Liver (tissue), 9 donors: Measurements from ENCODE around the gene ANP32D. TPM values are rescaled to one million over a fixed set of nuclear protein-coding genes. Genes with fewer than 3 reads are reported as not detected.

ENCODE experiments used
- DNase-seq: peaks from one replicate; pipeline ENCODE4 v3.0.0-alpha.2; 2017; ENCODE audit warnings: low spot score
- H3K27ac ChIP-seq, 2 donors: one replicate each; pipeline ENCODE4 v1.7.0; 2013; ENCODE audit warnings: inconsistent platforms in 2 of 2, low read length in 2 of 2, control low read depth in 1 of 2, low read depth in 1 of 2, mild to moderate bottlenecking in 1 of 2
- H3K27me3 ChIP-seq, 4 donors: one replicate each; pipeline versions ENCODE4 v1.6.1 to v1.7.0; 2013; ENCODE audit warnings: low read length in 3 of 4, inconsistent platforms in 1 of 4, mild to moderate bottlenecking in 1 of 4, moderate library complexity in 1 of 4; ENCODE audit not compliant: control insufficient read depth in 4 of 4, insufficient read depth in 4 of 4
- H3K36me3 ChIP-seq, 4 donors: one replicate each; pipeline versions ENCODE4 v1.6.1 to v1.7.0; 2013; ENCODE audit warnings: low read length in 3 of 4, mild to moderate bottlenecking in 3 of 4, low read depth in 1 of 4, moderate library complexity in 1 of 4; ENCODE audit not compliant: control insufficient read depth in 4 of 4, insufficient read depth in 3 of 4
- H3K4me1 ChIP-seq, 4 donors: one replicate each; pipeline versions ENCODE4 v1.6.1 to v1.7.0; 2013; ENCODE audit warnings: low read length in 3 of 4, mild to moderate bottlenecking in 3 of 4, moderate library complexity in 1 of 4; ENCODE audit not compliant: control insufficient read depth in 4 of 4, insufficient read depth in 4 of 4
- H3K4me3 ChIP-seq, 3 donors: one replicate each; pipeline versions ENCODE4 v1.6.1 to v1.7.0; 2013; ENCODE audit warnings: low read length in 3 of 3, control low read depth in 1 of 3, low read depth in 1 of 3, mild to moderate bottlenecking in 1 of 3
- H3K9ac ChIP-seq, 2 donors: one replicate each; pipeline ENCODE4 v1.7.0; 2013; ENCODE audit warnings: low read length in 2 of 2, mild to moderate bottlenecking in 2 of 2, moderate library complexity in 2 of 2, control low read depth in 1 of 2, low read depth in 1 of 2
- H3K9me3 ChIP-seq, 4 donors: one replicate each; pipeline versions ENCODE4 v1.6.1 to v1.7.0; 2013; ENCODE audit warnings: low read length in 3 of 4; ENCODE audit not compliant: control insufficient read depth in 4 of 4
- ATF3 ChIP-seq: IDR thresholded peaks from 2 replicates; pipeline ENCODE4 v1.6.1; 2016; ENCODE audit warnings: antibody characterized with exemption
- EGR1 ChIP-seq, 2 donors: IDR thresholded peaks; 2 replicates each; pipeline ENCODE4 v1.6.1; 2016 to 2018; ENCODE audit warnings: antibody characterized with exemption in 2 of 2, low read depth in 2 of 2
- FOXA1 ChIP-seq: IDR thresholded peaks from 2 replicates; pipeline ENCODE4 v1.6.1; 2016; ENCODE audit warnings: antibody characterized with exemption
- FOXA2 ChIP-seq: IDR thresholded peaks from 2 replicates; pipeline ENCODE4 v1.6.1; 2016; ENCODE audit warnings: antibody characterized with exemption
- GABPA ChIP-seq, 2 donors: IDR thresholded peaks in 1 of 2; conservative IDR thresholded peaks in 1 of 2; 2 replicates each; pipeline ENCODE4 v1.6.1; 2016; ENCODE audit warnings: antibody characterized with exemption in 2 of 2, mild to moderate bottlenecking in 1 of 2, moderate library complexity in 1 of 2
- HNF4A ChIP-seq, 2 donors: conservative IDR thresholded peaks; 2 replicates each; pipeline ENCODE4 v1.6.1; 2016; ENCODE audit warnings: antibody characterized with exemption in 2 of 2, mild to moderate bottlenecking in 2 of 2
- HNF4G ChIP-seq: IDR thresholded peaks from 2 replicates; pipeline ENCODE4 v1.6.1; 2016; ENCODE audit warnings: antibody characterized with exemption
- JUND ChIP-seq, 2 donors: IDR thresholded peaks; 2 replicates each; pipeline ENCODE4 v1.6.1; 2016; ENCODE audit warnings: antibody characterized with exemption in 2 of 2
- MAX ChIP-seq: IDR thresholded peaks from 2 replicates; pipeline ENCODE4 v1.6.1; 2016; ENCODE audit warnings: antibody characterized with exemption
- NR2F2 ChIP-seq: IDR thresholded peaks from 2 replicates; pipeline ENCODE4 v1.6.1; 2016; ENCODE audit warnings: antibody characterized with exemption
- RAD21 ChIP-seq, 2 donors: IDR thresholded peaks; 2 replicates each; pipeline ENCODE4 v1.6.1; 2016; ENCODE audit warnings: antibody characterized with exemption in 2 of 2, mild to moderate bottlenecking in 2 of 2
- REST ChIP-seq: IDR thresholded peaks from 2 replicates; pipeline ENCODE4 v1.6.1; 2016; ENCODE audit warnings: antibody characterized with exemption, mild to moderate bottlenecking
- RXRA ChIP-seq, 2 donors: IDR thresholded peaks; 2 replicates each; pipeline ENCODE4 v1.6.1; 2017 to 2018; ENCODE audit warnings: antibody characterized with exemption in 2 of 2, mild to moderate bottlenecking in 1 of 2
- SP1 ChIP-seq: IDR thresholded peaks from 2 replicates; pipeline ENCODE4 v1.6.1; 2018; ENCODE audit warnings: antibody characterized with exemption, mild to moderate bottlenecking
- TAF1 ChIP-seq: conservative IDR thresholded peaks from 2 replicates; pipeline ENCODE4 v1.6.1; 2016; ENCODE audit warnings: antibody characterized with exemption, mild to moderate bottlenecking
- YY1 ChIP-seq: IDR thresholded peaks from 2 replicates; pipeline ENCODE4 v1.6.1; 2016; ENCODE audit warnings: antibody characterized with exemption, mild to moderate bottlenecking
- WGBS: extraction: QIAGEN DNeasy Blood & Tissue Kit; methylation state at CpG from one replicate; pipeline ENCODE4 v1.1.7; 2013; 5-methylcytosine and 5-hydroxymethylcytosine counted together
- polyA plus RNA-seq, 2 donors: library from polyadenylated mRNA; stranded (reverse) in 1 of 2; unstranded in 1 of 2; fragments of 200-250 nt in 1 of 2; fragments of >200 nt in 1 of 2; fragmentation: Nextera tagmentation in 1 of 2; extraction: Ambion mirVana in 1 of 2; gene quantifications; one replicate each; pipeline versions ENCODE4 v1.2.1 to v1.2.3, GENCODE V29; 2013 to 2015
- total RNA-seq, 2 donors: library from RNA; depleted of rRNA; stranded (reverse); fragments of >200 nt; gene quantifications; one replicate each; pipeline ENCODE4 v1.2.3, GENCODE V29; 2014
- TF ChIP-seq, protein P1 (sequence below): IDR thresholded peaks from 2 replicates; pipeline ENCODE4 v1.6.1; 2016; ENCODE audit warnings: antibody characterized with exemption
- TF ChIP-seq, protein P2 (sequence below): fragments of 150-350 bp; IDR thresholded peaks from 2 replicates; pipeline ENCODE4 v1.5.1; 2017; ENCODE audit warnings: improper control_type of control experiment, low read depth, low read length; ENCODE audit not compliant: missing input control
- donor health status: healthy.
- donor health status: healthy.
- donor health status: healthy.
- donor health status: healthy.
- donor health status: healthy.

The ANP32D gene
- total and polyA plus RNA-seq, 4 donors, result not detected

GRCh38 chr12:48446161-48446776 lies 26.1 kb upstream of the ANP32D start (continued):
- no peak for TF ChIP-seq REST
- TF ChIP-seq, protein P1, sequence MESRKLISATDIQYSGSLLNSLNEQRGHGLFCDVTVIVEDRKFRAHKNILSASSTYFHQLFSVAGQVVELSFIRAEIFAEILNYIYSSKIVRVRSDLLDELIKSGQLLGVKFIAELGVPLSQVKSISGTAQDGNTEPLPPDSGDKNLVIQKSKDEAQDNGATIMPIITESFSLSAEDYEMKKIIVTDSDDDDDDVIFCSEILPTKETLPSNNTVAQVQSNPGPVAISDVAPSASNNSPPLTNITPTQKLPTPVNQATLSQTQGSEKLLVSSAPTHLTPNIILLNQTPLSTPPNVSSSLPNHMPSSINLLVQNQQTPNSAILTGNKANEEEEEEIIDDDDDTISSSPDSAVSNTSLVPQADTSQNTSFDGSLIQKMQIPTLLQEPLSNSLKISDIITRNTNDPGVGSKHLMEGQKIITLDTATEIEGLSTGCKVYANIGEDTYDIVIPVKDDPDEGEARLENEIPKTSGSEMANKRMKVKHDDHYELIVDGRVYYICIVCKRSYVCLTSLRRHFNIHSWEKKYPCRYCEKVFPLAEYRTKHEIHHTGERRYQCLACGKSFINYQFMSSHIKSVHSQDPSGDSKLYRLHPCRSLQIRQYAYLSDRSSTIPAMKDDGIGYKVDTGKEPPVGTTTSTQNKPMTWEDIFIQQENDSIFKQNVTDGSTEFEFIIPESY, result no peak
- TF ChIP-seq ATF3, result no peak
- no peak for TF ChIP-seq RAD21 (IDR thresholded peaks at IDR 0.05)

DNA sequence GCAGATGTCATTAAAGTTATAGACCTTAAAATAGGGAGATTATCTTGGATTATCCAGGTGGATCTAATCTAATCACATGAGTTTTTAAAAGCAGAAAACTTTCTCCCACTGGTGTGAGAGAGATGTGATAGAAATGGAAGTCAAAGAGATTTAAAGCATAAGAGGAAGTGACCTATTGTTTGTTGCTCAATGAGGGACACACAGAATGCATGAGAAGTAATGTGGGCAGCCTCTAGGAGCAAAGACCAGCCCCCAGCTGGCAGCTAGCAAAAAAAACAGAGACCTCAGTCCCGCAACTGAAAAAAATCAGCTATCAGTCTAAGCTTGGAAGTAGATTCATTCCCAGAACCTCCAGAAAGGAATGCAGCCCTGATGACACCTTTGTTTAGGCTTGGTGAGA lies 24.6 kb upstream of the ANP32D start:
- Histone ChIP-seq H3K9ac (no peak overlapping the region), H3K9me3 (peaks cover 0 to 1% (median 0%) of the 10 kb centered on the region in 4 donors), H3K36me3 (no peaks in the 10 kb centered on the region), H3K27ac (no peak overlapping the region), H3K4me1 (no peaks in the 10 kb centered on the region), H3K4me3 (no peak overlapping the region), H3K27me3 (peaks cover 0 to 5% (median 1%) of the 10 kb centered on the region in 4 donors)
- TF ChIP-seq YY1, result no peak
- no peak for TF ChIP-seq TAF1
- TF ChIP-seq EGR1 (IDR thresholded peaks at IDR 0.05; ENCODE audit: low read depth in 2 of 2), result no peak
- TF ChIP-seq HNF4A (conservative IDR thresholded peaks at IDR 0.05), result no peak
- no peak for TF ChIP-seq RXRA (IDR thresholded peaks at IDR 0.05)
- no peak for TF ChIP-seq NR2F2
- no peak for TF ChIP-seq RAD21 (IDR thresholded peaks at IDR 0.05)
- TF ChIP-seq MAX, result no peak
- TF ChIP-seq FOXA1, result no peak
- TF ChIP-seq GABPA (IDR thresholded peaks at IDR 0.05 in 1 of 2, conservative IDR thresholded peaks at IDR 0.05 in 1 of 2), result no peak
- TF ChIP-seq REST, result no peak
- no peak for TF ChIP-seq FOXA2
- TF ChIP-seq SP1, result no peak
- TF ChIP-seq, protein P2, sequence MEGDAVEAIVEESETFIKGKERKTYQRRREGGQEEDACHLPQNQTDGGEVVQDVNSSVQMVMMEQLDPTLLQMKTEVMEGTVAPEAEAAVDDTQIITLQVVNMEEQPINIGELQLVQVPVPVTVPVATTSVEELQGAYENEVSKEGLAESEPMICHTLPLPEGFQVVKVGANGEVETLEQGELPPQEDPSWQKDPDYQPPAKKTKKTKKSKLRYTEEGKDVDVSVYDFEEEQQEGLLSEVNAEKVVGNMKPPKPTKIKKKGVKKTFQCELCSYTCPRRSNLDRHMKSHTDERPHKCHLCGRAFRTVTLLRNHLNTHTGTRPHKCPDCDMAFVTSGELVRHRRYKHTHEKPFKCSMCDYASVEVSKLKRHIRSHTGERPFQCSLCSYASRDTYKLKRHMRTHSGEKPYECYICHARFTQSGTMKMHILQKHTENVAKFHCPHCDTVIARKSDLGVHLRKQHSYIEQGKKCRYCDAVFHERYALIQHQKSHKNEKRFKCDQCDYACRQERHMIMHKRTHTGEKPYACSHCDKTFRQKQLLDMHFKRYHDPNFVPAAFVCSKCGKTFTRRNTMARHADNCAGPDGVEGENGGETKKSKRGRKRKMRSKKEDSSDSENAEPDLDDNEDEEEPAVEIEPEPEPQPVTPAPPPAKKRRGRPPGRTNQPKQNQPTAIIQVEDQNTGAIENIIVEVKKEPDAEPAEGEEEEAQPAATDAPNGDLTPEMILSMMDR, result no peak
- TF ChIP-seq HNF4G, result no peak
- TF ChIP-seq ATF3, result no peak
- no peak for TF ChIP-seq JUND (IDR thresholded peaks at IDR 0.05)
- TF ChIP-seq, protein P1, result no peak
- 67% methylated on average over 1 of the region's 1 CpG for WGBS
- DNase-seq, result no peak
